Heart left ventricle (tissue), 16 donors: ENCODE results near the gene PTPN9. TPM values are rescaled to one million over a fixed set of nuclear protein-coding genes. Genes with fewer than 3 reads are reported as not detected.

ENCODE experiments used
- ATAC-seq, 4 donors: fragments of 200-7000 bp; cut with Tn5 transposase; one replicate each; pipeline ENCODE4 v1.9.1; 2020 to 2022; ENCODE audit warnings: moderate library complexity in 4 of 4, mild to moderate bottlenecking in 3 of 4, moderate number of reproducible peaks in 1 of 4
- DNase-seq, 5 donors: peaks; one replicate each; pipeline ENCODE4 v3.0.0-alpha.2; 2020
- H3K27ac ChIP-seq, 12 donors: fragments of 200-600 bp; sonication (generic) in 4 of 12; one replicate each; pipeline versions ENCODE4 v1.5.0 to v1.8.0; 2016 to 2022; ENCODE audit warnings: mild to moderate bottlenecking in 2 of 12
- H3K27me3 ChIP-seq, 9 donors: fragments of 200-600 bp; sonication (generic) in 2 of 9; one replicate each; pipeline versions ENCODE4 v1.5.1 to v1.8.0; 2016 to 2022; ENCODE audit warnings: mild to moderate bottlenecking in 3 of 9
- H3K36me3 ChIP-seq, 9 donors: fragments of 200-600 bp; sonication (generic) in 2 of 9; one replicate each; pipeline versions ENCODE4 v1.5.0 to v1.8.0; 2018 to 2022; ENCODE audit warnings: mild to moderate bottlenecking in 2 of 9
- H3K4me1 ChIP-seq, 12 donors: fragments of 200-600 bp; sonication (generic) in 4 of 12; one replicate each; pipeline versions ENCODE4 v1.5.0 to v1.8.0; 2016 to 2022; ENCODE audit warnings: mild to moderate bottlenecking in 3 of 12
- H3K4me3 ChIP-seq, 12 donors: fragments of 200-600 bp; sonication (generic) in 4 of 12; one replicate each; pipeline versions ENCODE4 v1.5.0 to v1.8.0; 2017 to 2022; ENCODE audit warnings: mild to moderate bottlenecking in 9 of 12, moderate library complexity in 4 of 12
- H3K9me3 ChIP-seq, 12 donors: fragments of 200-600 bp; sonication (generic) in 4 of 12; one replicate each; pipeline versions ENCODE4 v1.5.0 to v1.8.0; 2016 to 2022; ENCODE audit warnings: mild to moderate bottlenecking in 1 of 12
- POLR2A ChIP-seq, 2 donors: fragments of 450-650 bp; IDR thresholded peaks; one replicate each; pipeline ENCODE4 v1.6.1; 2017; ENCODE audit warnings: antibody characterized with exemption in 2 of 2, mild to moderate bottlenecking in 2 of 2, moderate library complexity in 2 of 2
- WGBS, 4 donors: extraction: QIAGEN DNeasy Blood & Tissue Kit in 2 of 4; methylation state at CpG; one replicate each; pipeline versions ENCODE4 v1.1.5 to v1.1.7; 2013 to 2018; 5-methylcytosine and 5-hydroxymethylcytosine counted together
- intact Hi-C, 10 donors: fragments of 100-400 bp; cut with DNase I; formaldehyde crosslinking; loops; one replicate each; pipeline versions ENCODE4 v1.11.1 to v1.14.2; 2022
- polyA plus RNA-seq, 2 donors: library from polyadenylated mRNA; stranded (reverse); fragments of 200-250 nt; gene quantifications; one replicate each; pipeline ENCODE4 v1.2.3, GENCODE V29; 2013
- total RNA-seq, 9 donors: library from RNA; depleted of rRNA in 2 of 9; stranded (reverse); fragments of >200 nt in 2 of 9; fragmentation: NEBNext Ultra II Directional in 3 of 9; extraction: Animal tissue kit (Norgen Biotek cat#: 25700) in 3 of 9; gene quantifications; one replicate each; pipeline versions ENCODE4 v1.1.0 to v1.2.4, GENCODE V29; 2016 to 2023
- TF ChIP-seq, protein P1 (sequence below), 12 donors: fragments of 200-600 bp; sonication (generic) in 4 of 12; IDR thresholded peaks; one replicate each; pipeline versions ENCODE4 v1.5.0 to v1.8.0; 2018 to 2022; ENCODE audit warnings: antibody characterized with exemption in 12 of 12, mild to moderate bottlenecking in 5 of 12
- donor health status: ischemic (EF 13 %, LVEDD 7.1; RV severe dilation, severe dysfunction).
- donor health status: healthy with polysubstance abuse.
- donor health status: DM: no; HTN: yes; CAD: no.
- donor health status: DM: no; HTN: no; CAD: no.
- donor health status: ischemic (EF 25% LVEDD 6.9; RV normal size, moderate dysfunction).
- donor health status: ischemic (EF 25% LVEDD 5.7; RV mildly dilated, moderate dysfunction).
- donor health status: healthy.
- donor health status: DM: yes; HTN: yes; CAD: no.
- donor health status: ischemic (EF 35%, LVEDD 5.7; RV mildly dilated, moderate dysfunction).
- donor health status: nonischemic (EF 11% LVEDD 7.7; RV severe dilation, severe dysfunction).
- donor health status: DM: yes; HTN: yes; CAD: no.
- donor health status: PGD.
- donor health status: ischemic (EF 29% LVEDD 5.4; RV normal size, mild dysfunction).
- donor health status: nonischemic (EF 23%, LVEDD 6.1; RV moderate dilation, normal function).

The PTPN9 gene
- total and polyA plus RNA-seq, 11 donors: 2.4 to 16.8 (median 7.7) TPM

DNA sequence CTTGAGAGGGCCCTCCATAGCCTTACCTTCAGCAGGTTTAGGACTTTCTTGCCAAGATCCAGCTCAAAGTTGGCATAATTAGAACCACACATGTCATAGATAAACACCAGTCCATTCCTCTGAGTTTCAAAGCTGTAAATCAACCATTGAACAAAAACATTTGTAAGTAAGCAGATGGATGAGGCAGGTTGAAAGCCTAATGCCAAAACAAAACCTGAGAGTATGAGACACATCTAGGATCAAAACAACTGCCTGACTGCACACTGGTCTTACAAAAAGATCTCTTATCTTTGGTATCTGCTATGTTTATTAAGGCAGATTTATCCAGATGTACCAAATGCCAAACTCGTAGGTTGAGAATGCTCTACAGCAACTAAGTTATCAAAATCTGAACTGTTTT is 61.9 kb downstream of the PTPN9 start:
- intact Hi-C loops: loop anchor here in 2 of 10 donors (10.0 kb wide), 2 partner anchors 58 to 168 kb away; partner anchors contain the start of gene PTPN9 (in 1 of the 2)
- Histone ChIP-seq H3K27me3 (no peaks in the 10 kb centered on the region), H3K27ac (no peak overlapping the region), H3K9me3 (no peaks in the 10 kb centered on the region), H3K4me3 (no peak overlapping the region), H3K36me3 (peaks cover 0 to 100% (median 94%) of the 10 kb centered on the region in 9 donors), H3K4me1 (no peaks in the 10 kb centered on the region)
- 88 to 100% (median 97%) methylated on average over 1 of the region's 1 CpG for WGBS, 4 donors
- no peak for DNase-seq
- no peak for TF ChIP-seq POLR2A (IDR thresholded peaks at IDR 0.05)
- TF ChIP-seq, protein P1, sequence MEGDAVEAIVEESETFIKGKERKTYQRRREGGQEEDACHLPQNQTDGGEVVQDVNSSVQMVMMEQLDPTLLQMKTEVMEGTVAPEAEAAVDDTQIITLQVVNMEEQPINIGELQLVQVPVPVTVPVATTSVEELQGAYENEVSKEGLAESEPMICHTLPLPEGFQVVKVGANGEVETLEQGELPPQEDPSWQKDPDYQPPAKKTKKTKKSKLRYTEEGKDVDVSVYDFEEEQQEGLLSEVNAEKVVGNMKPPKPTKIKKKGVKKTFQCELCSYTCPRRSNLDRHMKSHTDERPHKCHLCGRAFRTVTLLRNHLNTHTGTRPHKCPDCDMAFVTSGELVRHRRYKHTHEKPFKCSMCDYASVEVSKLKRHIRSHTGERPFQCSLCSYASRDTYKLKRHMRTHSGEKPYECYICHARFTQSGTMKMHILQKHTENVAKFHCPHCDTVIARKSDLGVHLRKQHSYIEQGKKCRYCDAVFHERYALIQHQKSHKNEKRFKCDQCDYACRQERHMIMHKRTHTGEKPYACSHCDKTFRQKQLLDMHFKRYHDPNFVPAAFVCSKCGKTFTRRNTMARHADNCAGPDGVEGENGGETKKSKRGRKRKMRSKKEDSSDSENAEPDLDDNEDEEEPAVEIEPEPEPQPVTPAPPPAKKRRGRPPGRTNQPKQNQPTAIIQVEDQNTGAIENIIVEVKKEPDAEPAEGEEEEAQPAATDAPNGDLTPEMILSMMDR (IDR thresholded peaks at IDR 0.05): no peak
- ATAC-seq: no peak

DNA sequence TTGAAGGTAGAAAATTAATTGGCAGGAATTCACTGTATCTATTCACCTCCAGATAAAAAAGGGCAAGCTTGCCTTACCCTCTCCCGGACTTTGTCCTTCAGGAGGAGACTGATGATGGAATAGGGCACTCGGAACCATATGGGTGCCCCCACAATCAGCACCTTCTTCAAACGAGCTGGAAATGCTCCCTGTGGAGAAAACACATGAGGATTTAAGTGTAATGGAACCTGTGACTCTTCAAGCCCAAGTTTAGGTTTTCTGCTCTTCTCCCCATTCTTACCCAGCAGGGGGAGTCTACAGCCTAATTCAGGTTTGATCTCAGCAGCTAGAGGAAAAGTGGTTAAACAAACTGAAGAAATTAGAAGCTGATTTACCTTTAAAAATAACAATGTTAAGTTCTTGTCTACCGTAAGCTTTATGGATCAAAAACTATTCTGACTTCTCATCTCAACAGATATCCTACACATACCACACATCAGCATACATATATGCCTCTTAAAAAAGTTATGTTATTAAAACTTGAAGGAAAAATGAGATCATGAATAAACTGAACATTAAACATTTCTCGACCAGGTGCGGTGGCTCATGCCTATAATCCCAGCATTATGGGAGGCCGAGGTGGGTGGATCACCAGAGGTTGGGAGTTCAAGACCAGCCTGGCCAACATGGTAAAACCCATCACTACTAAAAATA is 70.1 kb downstream of the PTPN9 start:
- peaks cover 0 to 3% (median 0%) of the 10 kb centered on the region in 12 donors for H3K4me1 ChIP-seq
- TF ChIP-seq POLR2A (IDR thresholded peaks at IDR 0.05): no peak
- TF ChIP-seq, protein P1 (IDR thresholded peaks at IDR 0.05): peak in 11 of 12 donors; percentile 28 to 66 (median 50)
- peaks cover 0 to 71% (median 65%) of the 10 kb centered on the region in 9 donors for H3K36me3 ChIP-seq
- H3K9me3 ChIP-seq: no peaks in the 10 kb centered on the region
- no peaks in the 10 kb centered on the region for H3K27me3 ChIP-seq
- H3K4me3 ChIP-seq: no peak overlapping the region
- no peak for ATAC-seq
- no peak for DNase-seq
- WGBS, 4 donors: 66 to 70% (median 69%) methylated on average over 7 of the region's 7 CpGs
- H3K27ac ChIP-seq: no peak overlapping the region
- intact Hi-C loops: loop anchor here in 1 of 10 donors (5.0 kb wide), 1 partner anchor 173 kb away; no protein-coding TSS in a partner anchor

DNA sequence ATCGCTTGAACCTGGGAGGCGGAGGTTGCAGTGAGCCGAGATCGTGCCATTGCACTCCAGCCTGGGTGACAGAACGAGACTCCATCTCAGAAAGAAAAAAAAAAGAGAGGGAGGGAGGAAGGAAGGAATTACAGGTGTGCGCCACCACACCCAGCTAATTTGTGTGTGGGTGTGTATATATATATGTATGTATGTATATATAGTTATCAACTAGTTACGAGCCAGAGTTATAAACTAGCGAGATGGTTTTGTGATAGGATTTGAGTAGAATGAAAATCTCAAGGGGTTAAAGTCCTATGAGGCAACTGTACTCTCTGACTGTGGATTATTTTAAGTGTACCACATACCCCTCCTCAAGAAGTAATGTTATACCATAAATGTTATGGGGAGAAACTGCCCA is 76.8 kb downstream of the PTPN9 start:
- DNase-seq (no peak), ATAC-seq (no peak)
- H3K27ac ChIP-seq: no peak overlapping the region
- TF ChIP-seq, protein P1 (IDR thresholded peaks at IDR 0.05): no peak
- no peak for TF ChIP-seq POLR2A (IDR thresholded peaks at IDR 0.05)
- H3K4me3 ChIP-seq: no peak overlapping the region
- no peaks in the 10 kb centered on the region for H3K4me1 ChIP-seq
- 96 to 99% (median 98%) methylated on average over 8 of the region's 8 CpGs for WGBS, 4 donors
- no peaks in the 10 kb centered on the region for H3K9me3 ChIP-seq
- peaks cover 0 to 71% (median 41%) of the 10 kb centered on the region in 9 donors for H3K36me3 ChIP-seq
- intact Hi-C loops: no loop called here
- no peaks in the 10 kb centered on the region for H3K27me3 ChIP-seq

DNA sequence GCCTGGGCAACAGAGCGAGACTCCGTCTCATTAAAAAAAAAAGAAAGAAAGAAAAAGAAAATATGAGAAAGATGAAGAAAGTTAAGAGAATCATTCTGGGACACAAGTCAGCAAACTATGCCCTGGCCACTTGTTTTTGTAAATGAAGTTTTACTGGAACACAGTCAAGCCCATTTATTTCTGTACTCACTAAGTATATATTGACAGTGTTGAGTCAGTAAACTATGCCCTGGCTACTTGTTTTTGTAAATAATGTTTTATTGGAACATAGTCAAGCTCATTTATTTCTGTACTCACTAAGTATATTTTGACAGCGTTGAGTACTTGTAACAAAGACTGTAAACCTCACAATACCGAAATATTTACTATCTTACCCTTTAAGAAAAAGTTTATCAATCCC is 85.4 kb downstream of the PTPN9 start:
- no peak overlapping the region for H3K4me3 ChIP-seq
- no peak for ATAC-seq
- H3K36me3 ChIP-seq: peaks cover 0 to 90% (median 67%) of the 10 kb centered on the region in 9 donors
- intact Hi-C loops: no loop called here
- TF ChIP-seq, protein P1 (IDR thresholded peaks at IDR 0.05): no peak
- TF ChIP-seq POLR2A (IDR thresholded peaks at IDR 0.05): no peak
- H3K4me1 ChIP-seq: no peaks in the 10 kb centered on the region
- no peaks in the 10 kb centered on the region for H3K27me3 ChIP-seq
- WGBS, 4 donors: 94 to 99% (median 98%) methylated on average over 4 of the region's 4 CpGs
- H3K27ac ChIP-seq: no peak overlapping the region
- no peak for DNase-seq
- H3K9me3 ChIP-seq: peaks cover 0 to 11% (median 0%) of the 10 kb centered on the region in 12 donors
